IMR-90 (cell line): ENCODE measurements around the gene SPATS2L.

Experiments
- BHLHE40 ChIP-seq: fragments of 150-350 bp; IDR thresholded peaks from 2 replicates; pipeline ENCODE4 v1.6.1; 2016; ENCODE audit warnings: mild to moderate bottlenecking, low read depth, low read length
- CEBPB ChIP-seq: IDR thresholded peaks from 2 replicates; pipeline ENCODE4 v1.6.1; 2012; ENCODE audit warnings: low read depth, low read length, improper control_type of control experiment
- CHD1 ChIP-seq: IDR thresholded peaks from 2 replicates; pipeline ENCODE4 v1.6.1; 2012; ENCODE audit warnings: low read depth, low read length, improper control_type of control experiment
- ELK1 ChIP-seq: fragments of 150-350 bp; IDR thresholded peaks from 2 replicates; pipeline ENCODE4 v1.6.1; 2016; ENCODE audit warnings: low read depth, mild to moderate bottlenecking, low read length, moderate library complexity, borderline replicate concordance
- FOS ChIP-seq: fragments of 150-350 bp; IDR thresholded peaks from 2 replicates; pipeline ENCODE4 v1.6.1; 2016; ENCODE audit warnings: low read depth, low read length
- MAFK ChIP-seq: IDR thresholded peaks from 2 replicates; pipeline ENCODE4 v1.6.1; 2012; ENCODE audit warnings: low read depth, low read length, improper control_type of control experiment
- MAZ ChIP-seq: IDR thresholded peaks from 2 replicates; pipeline ENCODE4 v1.6.1; 2012; ENCODE audit warnings: low read depth, mild to moderate bottlenecking, low read length, improper control_type of control experiment, moderate library complexity, borderline replicate concordance
- MXI1 ChIP-seq: IDR thresholded peaks from 2 replicates; pipeline ENCODE4 v1.6.1; 2012; ENCODE audit warnings: low read depth, mild to moderate bottlenecking, low read length, moderate library complexity, borderline replicate concordance
- POLR2A ChIP-seq: IDR thresholded peaks from 2 replicates; pipeline ENCODE4 v1.6.1; 2012; ENCODE audit warnings: mild to moderate bottlenecking, low read depth, low read length
- RCOR1 ChIP-seq: IDR thresholded peaks from 2 replicates; pipeline ENCODE4 v1.6.1; 2012; ENCODE audit warnings: mild to moderate bottlenecking, low read length, improper control_type of control experiment; ENCODE audit not compliant: insufficient replicate concordance
- RFX5 ChIP-seq: IDR thresholded peaks from 2 replicates; pipeline ENCODE4 v1.8.0; 2012; ENCODE audit warnings: low read depth, mild to moderate bottlenecking, low read length, moderate library complexity
- SMC3 ChIP-seq: fragments of 150-350 bp; IDR thresholded peaks from 2 replicates; pipeline ENCODE4 v1.6.1; 2016; ENCODE audit warnings: low read depth, mild to moderate bottlenecking, antibody characterized with exemption, low read length, moderate library complexity
- TF ChIP-seq, protein P1 (sequence below): conservative IDR thresholded peaks from 2 replicates; pipeline ENCODE4 v1.5.1; 2012; ENCODE audit warnings: mild to moderate bottlenecking, low read depth, low read length, improper control_type of control experiment

DNA sequence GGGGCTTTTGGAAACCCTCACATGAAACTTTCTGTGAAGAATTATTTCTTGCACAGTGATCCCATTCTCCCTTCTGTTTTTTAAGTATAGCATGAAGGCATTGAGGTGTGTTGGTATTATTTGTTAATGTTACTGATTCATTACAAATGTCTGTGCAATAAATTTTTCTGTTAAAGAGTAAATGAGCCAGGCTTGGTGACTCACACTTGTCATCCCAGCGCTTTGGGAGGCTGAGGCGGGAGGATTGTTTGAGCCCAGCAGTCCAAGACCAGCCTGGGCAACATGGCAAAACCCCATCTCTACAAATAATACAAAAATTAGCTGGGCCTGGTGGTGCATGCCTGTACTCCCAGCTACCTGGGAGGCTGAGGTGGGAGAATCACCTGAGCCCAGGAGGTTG is 115.6 kb downstream of the SPATS2L start:
- TF ChIP-seq RFX5 (no peak), POLR2A (no peak), FOS (no peak), CHD1 (no peak), BHLHE40 (no peak), SMC3 (no peak), CEBPB (no peak), MXI1 (no peak), MAZ (no peak), MAFK (no peak), ELK1 (no peak), RCOR1 (no peak)
- TF ChIP-seq, protein P1, sequence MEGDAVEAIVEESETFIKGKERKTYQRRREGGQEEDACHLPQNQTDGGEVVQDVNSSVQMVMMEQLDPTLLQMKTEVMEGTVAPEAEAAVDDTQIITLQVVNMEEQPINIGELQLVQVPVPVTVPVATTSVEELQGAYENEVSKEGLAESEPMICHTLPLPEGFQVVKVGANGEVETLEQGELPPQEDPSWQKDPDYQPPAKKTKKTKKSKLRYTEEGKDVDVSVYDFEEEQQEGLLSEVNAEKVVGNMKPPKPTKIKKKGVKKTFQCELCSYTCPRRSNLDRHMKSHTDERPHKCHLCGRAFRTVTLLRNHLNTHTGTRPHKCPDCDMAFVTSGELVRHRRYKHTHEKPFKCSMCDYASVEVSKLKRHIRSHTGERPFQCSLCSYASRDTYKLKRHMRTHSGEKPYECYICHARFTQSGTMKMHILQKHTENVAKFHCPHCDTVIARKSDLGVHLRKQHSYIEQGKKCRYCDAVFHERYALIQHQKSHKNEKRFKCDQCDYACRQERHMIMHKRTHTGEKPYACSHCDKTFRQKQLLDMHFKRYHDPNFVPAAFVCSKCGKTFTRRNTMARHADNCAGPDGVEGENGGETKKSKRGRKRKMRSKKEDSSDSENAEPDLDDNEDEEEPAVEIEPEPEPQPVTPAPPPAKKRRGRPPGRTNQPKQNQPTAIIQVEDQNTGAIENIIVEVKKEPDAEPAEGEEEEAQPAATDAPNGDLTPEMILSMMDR = no peak
